Measurements from ENCODE around the gene QPCT. TPM values are rescaled to one million over a fixed set of nuclear protein-coding genes. Genes with fewer than 3 reads are reported as not detected.
A peak's percentile ranks its signal among the peaks of the same experiment; 100 is the strongest.
"Not testable (repeated sequence)": the region's sequence is repeated elsewhere in the genome, so short reads cannot be mapped to it uniquely, and the experiment has no call there.

The QPCT gene
- total RNA-seq (2014; rRNA removed; shearing (Covaris generic)) (3.5 and 8.2 TPM in 2 replicates), total RNA-seq (2022) (42.9 and 52.6 TPM in 2 replicates), Bru-seq, nascent RNA (percentile 68 among the genes with signal in this experiment), BruChase-seq, experiment 1, labeled RNA remaining after a 6-hour chase (percentile 67 among the genes with signal in this experiment), BruChase-seq, experiment 2, labeled RNA remaining after a 2-hour chase (percentile 59 among the genes with signal in this experiment)
- long read RNA-seq, transcript QPCT-201 (7 exons, 1,739 nt) = major isoform, 85 of 147 reads
- long read RNA-seq, partial matches to known transcripts = 4 of 147 reads
- long read RNA-seq, other reads (novel, unspliced or antisense) = 56 of 147 reads

GRCh38 chr2:37344453-37345361 is at the start of gene QPCT:
Gene QPCT (plus strand): TSS chr2:37344630. CDS start chr2:37344732, 102 bp downstream.
- POLR2A ChIA-PET = interaction anchor here (0.6 to 1.8 kb wide), 3 partner anchors 16 to 391 kb away, joined by 3 to 5 read pairs (median 4); no protein-coding TSS in a partner anchor
- intact Hi-C loops (cut with micrococcal nuclease; ENCODE audit: unreplicated experiment) = loop anchor here (1.0 kb wide), 1 partner anchor 32 kb away; no protein-coding TSS in a partner anchor
- Histone ChIP-seq H3K27ac (ENCODE audit: low read depth, low read length, poor library complexity, severe bottlenecking) (peak within 1 kb of the TSS; percentile 41), H3K36me3 (ENCODE audit: insufficient read depth, low read length) (no peaks in the 10 kb centered on the region), H4K20me1 (ENCODE audit: insufficient read depth, low read length) (no peaks in the 10 kb centered on the region), H3K4me3 (ENCODE audit: low read depth, low read length, poor library complexity, severe bottlenecking) (peak within 1 kb of the TSS; percentile 70), H2AFZ (ENCODE audit: low read length) (peak within 1 kb of the TSS; percentile 98), H3K4me2 (ENCODE audit: low read length) (peak within 1 kb of the TSS; percentile 95), H3K4me1 (ENCODE audit: insufficient read depth, low read length, poor library complexity, severe bottlenecking) (peaks cover 79% of the 10 kb centered on the region), H3K9me2 (ENCODE audit: insufficient read depth, low read length) (no peaks in the 10 kb centered on the region), H3K9me3 (ENCODE audit: low read length) (no peaks in the 10 kb centered on the region), H3K79me2 (ENCODE audit: insufficient read depth, low read depth, low read length) (no peaks in the 10 kb centered on the region)
- peak; percentile 68 for DNase-seq (ENCODE audit: low spot score)
- BruUV-seq (replicated peaks) = no TSS peak
- peak; percentile 49 for TF ChIP-seq CTCF (conservative IDR thresholded peaks at IDR 0.05; ENCODE audit: low read length)
- TF ChIP-seq EZH2phosphoT487 (IDR thresholded peaks at IDR 0.05; ENCODE audit: borderline replicate concordance, low read depth, low read length) = no peak
- CTCF ChIA-PET (ENCODE audit: unreplicated experiment) = interaction anchor here (0.6 kb wide), 1 partner anchor 31 kb away, joined by 3 read pairs; no protein-coding TSS in a partner anchor

DNA sequence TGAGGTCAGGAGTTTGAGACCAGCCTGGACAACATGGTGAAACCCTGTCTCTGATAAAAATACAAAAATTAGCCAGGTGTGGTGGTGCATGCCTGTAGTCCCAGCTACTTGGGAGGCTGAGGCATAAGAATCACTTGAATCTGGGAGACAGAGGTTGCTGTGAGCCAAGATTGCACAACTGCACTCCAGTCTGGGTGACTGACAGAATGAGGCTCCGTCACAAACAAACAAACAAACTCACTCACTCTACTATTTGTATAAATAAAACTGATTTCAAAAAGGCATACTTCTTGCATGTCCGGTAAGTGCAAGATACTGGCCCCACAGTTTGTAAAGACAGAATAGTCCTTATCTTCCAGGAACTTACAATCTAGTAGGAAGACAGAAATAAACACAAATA is 49.6 kb upstream of the QPCT start:
- H3K9me2 ChIP-seq (ENCODE audit: insufficient read depth, low read length); intact Hi-C loops (cut with micrococcal nuclease; ENCODE audit: unreplicated experiment); H3K9me3 ChIP-seq (ENCODE audit: low read length); CTCF ChIA-PET (ENCODE audit: unreplicated experiment); DNase-seq (ENCODE audit: low spot score); H3K4me2 ChIP-seq (ENCODE audit: low read length); POLR2A ChIA-PET; H3K4me3 ChIP-seq (ENCODE audit: low read depth, low read length, poor library complexity, severe bottlenecking); BruUV-seq (replicated peaks); H2AFZ ChIP-seq (ENCODE audit: low read length); H3K27ac ChIP-seq (ENCODE audit: low read depth, low read length, poor library complexity, severe bottlenecking): not testable (repeated sequence)
- H3K36me3 ChIP-seq (ENCODE audit: insufficient read depth, low read length) = peaks cover 85% of the 10 kb centered on the region
- peaks cover 15% of the 10 kb centered on the region for H3K4me1 ChIP-seq (ENCODE audit: insufficient read depth, low read length, poor library complexity, severe bottlenecking)
- peaks cover 96% of the 10 kb centered on the region for H3K79me2 ChIP-seq (ENCODE audit: insufficient read depth, low read depth, low read length)
- peaks cover 16% of the 10 kb centered on the region; the same call in 1 of the 2 replicates for H4K20me1 ChIP-seq (ENCODE audit: insufficient read depth, low read length)

GRCh38 chr2:37295469-37296073 is 48.9 kb upstream of the QPCT start:
- Histone ChIP-seq H3K4me1 (ENCODE audit: insufficient read depth, low read length, poor library complexity, severe bottlenecking) (peaks cover 11% of the 10 kb centered on the region), H3K4me2 (ENCODE audit: low read length) (0 out of 2 replicates have a peak overlapping the region, but pooled peaks have one; percentile 0), H3K27ac (ENCODE audit: low read depth, low read length, poor library complexity, severe bottlenecking) (peak overlapping the region; percentile 10), H3K9me2 (ENCODE audit: insufficient read depth, low read length) (no peaks in the 10 kb centered on the region), H3K4me3 (ENCODE audit: low read depth, low read length, poor library complexity, severe bottlenecking) (no peak overlapping the region), H4K20me1 (ENCODE audit: insufficient read depth, low read length) (peaks cover 16% of the 10 kb centered on the region; the same call in 1 of the 2 replicates), H2AFZ (ENCODE audit: low read length) (no peak overlapping the region), H3K36me3 (ENCODE audit: insufficient read depth, low read length) (peaks cover 85% of the 10 kb centered on the region), H3K79me2 (ENCODE audit: insufficient read depth, low read depth, low read length) (peaks cover 98% of the 10 kb centered on the region), H3K9me3 (ENCODE audit: low read length) (no peaks in the 10 kb centered on the region; the same call in 1 of the 2 replicates)
- intact Hi-C loops (cut with micrococcal nuclease; ENCODE audit: unreplicated experiment) = no loop called here
- no peak for TF ChIP-seq EZH2phosphoT487 (IDR thresholded peaks at IDR 0.05; ENCODE audit: borderline replicate concordance, low read depth, low read length)
- TF ChIP-seq CTCF (conservative IDR thresholded peaks at IDR 0.05; ENCODE audit: low read length) = no peak
- ChIA-PET POLR2A (no interaction called here), CTCF (ENCODE audit: unreplicated experiment) (no interaction called here)
- no peak for DNase-seq (ENCODE audit: low spot score)
- no TSS peak for BruUV-seq (replicated peaks)
